Spleen (tissue), 7 donors: Measurements from ENCODE around the gene ANP32B.

Experiments
- POLR2A ChIP-seq, 3 donors: fragments of 450-650 bp; IDR thresholded peaks; one replicate each; pipeline ENCODE4 v1.5.1; 2017; ENCODE audit warnings: antibody characterized with exemption in 3 of 3, mild to moderate bottlenecking in 1 of 3
- POLR2AphosphoS5 ChIP-seq, 3 donors: sonication (generic); formaldehyde crosslinking; IDR thresholded peaks; one replicate each; pipeline ENCODE4 v1.5.1; 2017; ENCODE audit warnings: antibody characterized with exemption in 3 of 3
- TF ChIP-seq, protein P1 (sequence below), 11 experiments: fragments of 200-600 bp in 7 of 11; fragments of 450-650 bp in 4 of 11; sonication (generic) in 4 of 11; IDR thresholded peaks in 8 of 11; conservative IDR thresholded peaks in 3 of 11; 1 replicate in 7 of 11; 2 replicates in 4 of 11; pipeline versions ENCODE4 v1.4.0 to v1.8.0; 2016 to 2021; ENCODE audit warnings: antibody characterized with exemption in 11 of 11, inconsistent platforms in 4 of 11, mild to moderate bottlenecking in 1 of 11
- donor health status: DM: no; HTN: no; CAD: no; lungs with moderate emphysema.
- donor health status: DM: no; HTN: no; CAD: no.
- donor health status: DM: no; HTN: no; CAD: no.

DNA sequence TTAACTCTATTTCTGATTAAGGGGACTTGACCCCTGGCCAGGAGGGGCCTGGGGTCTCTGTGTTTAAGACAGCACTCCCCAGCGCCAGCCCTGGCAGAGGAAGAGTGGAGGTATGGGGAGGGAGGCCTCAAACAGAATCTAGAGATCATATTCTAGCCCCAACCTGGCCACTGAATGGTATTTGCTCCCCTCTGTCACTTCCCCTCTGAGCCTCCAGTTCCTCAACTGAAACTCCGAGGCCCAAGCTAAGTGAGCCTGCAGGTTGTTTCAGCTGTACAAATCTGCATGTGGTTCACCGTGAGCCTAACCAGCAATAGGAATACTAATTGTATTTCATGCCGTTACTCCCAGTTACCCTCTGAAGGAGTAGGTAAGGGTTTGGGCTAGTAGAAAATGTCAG is 36.0 kb downstream of the ANP32B start:
- TF ChIP-seq, protein P1, sequence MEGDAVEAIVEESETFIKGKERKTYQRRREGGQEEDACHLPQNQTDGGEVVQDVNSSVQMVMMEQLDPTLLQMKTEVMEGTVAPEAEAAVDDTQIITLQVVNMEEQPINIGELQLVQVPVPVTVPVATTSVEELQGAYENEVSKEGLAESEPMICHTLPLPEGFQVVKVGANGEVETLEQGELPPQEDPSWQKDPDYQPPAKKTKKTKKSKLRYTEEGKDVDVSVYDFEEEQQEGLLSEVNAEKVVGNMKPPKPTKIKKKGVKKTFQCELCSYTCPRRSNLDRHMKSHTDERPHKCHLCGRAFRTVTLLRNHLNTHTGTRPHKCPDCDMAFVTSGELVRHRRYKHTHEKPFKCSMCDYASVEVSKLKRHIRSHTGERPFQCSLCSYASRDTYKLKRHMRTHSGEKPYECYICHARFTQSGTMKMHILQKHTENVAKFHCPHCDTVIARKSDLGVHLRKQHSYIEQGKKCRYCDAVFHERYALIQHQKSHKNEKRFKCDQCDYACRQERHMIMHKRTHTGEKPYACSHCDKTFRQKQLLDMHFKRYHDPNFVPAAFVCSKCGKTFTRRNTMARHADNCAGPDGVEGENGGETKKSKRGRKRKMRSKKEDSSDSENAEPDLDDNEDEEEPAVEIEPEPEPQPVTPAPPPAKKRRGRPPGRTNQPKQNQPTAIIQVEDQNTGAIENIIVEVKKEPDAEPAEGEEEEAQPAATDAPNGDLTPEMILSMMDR (IDR thresholded peaks at IDR 0.05 in 8 of 11, conservative IDR thresholded peaks at IDR 0.05 in 3 of 11): no peak
- TF ChIP-seq POLR2A (IDR thresholded peaks at IDR 0.05) (no peak), POLR2AphosphoS5 (IDR thresholded peaks at IDR 0.05) (no peak)
